Heart left ventricle (tissue), 13 donors: ENCODE measurements around the gene G6PC1.
"Not testable (repeated sequence)": the region's sequence is repeated elsewhere in the genome, so short reads cannot be mapped to it uniquely, and the experiment has no call there.

Experiments used
- POLR2A ChIP-seq, 2 donors: fragments of 450-650 bp; IDR thresholded peaks; one replicate each; pipeline ENCODE4 v1.6.1; 2017; ENCODE audit warnings: antibody characterized with exemption in 2 of 2, mild to moderate bottlenecking in 2 of 2, moderate library complexity in 2 of 2
- TF ChIP-seq, protein P1 (sequence below), 12 donors: fragments of 200-600 bp; sonication (generic) in 4 of 12; IDR thresholded peaks; one replicate each; pipeline versions ENCODE4 v1.5.0 to v1.8.0; 2018 to 2022; ENCODE audit warnings: antibody characterized with exemption in 12 of 12, mild to moderate bottlenecking in 5 of 12
- donor health status: ischemic (EF 13 %, LVEDD 7.1; RV severe dilation, severe dysfunction).
- donor health status: DM: no; HTN: yes; CAD: no.
- donor health status: DM: no; HTN: no; CAD: no.
- donor health status: ischemic (EF 25% LVEDD 6.9; RV normal size, moderate dysfunction).
- donor health status: ischemic (EF 25% LVEDD 5.7; RV mildly dilated, moderate dysfunction).
- donor health status: ischemic (EF 35%, LVEDD 5.7; RV mildly dilated, moderate dysfunction).
- donor health status: nonischemic (EF 11% LVEDD 7.7; RV severe dilation, severe dysfunction).
- donor health status: DM: yes; HTN: yes; CAD: no.
- donor health status: PGD.
- donor health status: ischemic (EF 29% LVEDD 5.4; RV normal size, mild dysfunction).
- donor health status: nonischemic (EF 23%, LVEDD 6.1; RV moderate dilation, normal function).

DNA sequence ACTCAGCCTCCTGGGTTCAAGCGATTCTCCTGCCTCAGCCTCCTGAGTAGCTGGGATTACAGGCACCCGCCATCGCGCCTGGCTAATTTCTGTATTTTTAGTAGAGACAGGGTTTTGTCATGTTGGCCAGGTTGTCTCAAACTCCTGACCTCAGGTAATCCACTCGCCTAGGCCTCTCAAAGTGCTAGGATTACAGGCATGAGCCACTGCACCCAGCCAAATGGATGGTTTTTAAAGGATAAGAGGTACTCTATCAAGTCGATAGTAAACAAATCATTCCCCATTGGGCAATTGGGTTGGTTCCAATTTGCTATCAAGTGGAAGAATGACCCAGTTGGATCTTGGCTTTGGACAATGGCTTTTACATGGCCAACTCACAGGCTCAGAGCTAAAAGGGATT, 18.9 kb upstream of the G6PC1 start:
- TF ChIP-seq, protein P1, sequence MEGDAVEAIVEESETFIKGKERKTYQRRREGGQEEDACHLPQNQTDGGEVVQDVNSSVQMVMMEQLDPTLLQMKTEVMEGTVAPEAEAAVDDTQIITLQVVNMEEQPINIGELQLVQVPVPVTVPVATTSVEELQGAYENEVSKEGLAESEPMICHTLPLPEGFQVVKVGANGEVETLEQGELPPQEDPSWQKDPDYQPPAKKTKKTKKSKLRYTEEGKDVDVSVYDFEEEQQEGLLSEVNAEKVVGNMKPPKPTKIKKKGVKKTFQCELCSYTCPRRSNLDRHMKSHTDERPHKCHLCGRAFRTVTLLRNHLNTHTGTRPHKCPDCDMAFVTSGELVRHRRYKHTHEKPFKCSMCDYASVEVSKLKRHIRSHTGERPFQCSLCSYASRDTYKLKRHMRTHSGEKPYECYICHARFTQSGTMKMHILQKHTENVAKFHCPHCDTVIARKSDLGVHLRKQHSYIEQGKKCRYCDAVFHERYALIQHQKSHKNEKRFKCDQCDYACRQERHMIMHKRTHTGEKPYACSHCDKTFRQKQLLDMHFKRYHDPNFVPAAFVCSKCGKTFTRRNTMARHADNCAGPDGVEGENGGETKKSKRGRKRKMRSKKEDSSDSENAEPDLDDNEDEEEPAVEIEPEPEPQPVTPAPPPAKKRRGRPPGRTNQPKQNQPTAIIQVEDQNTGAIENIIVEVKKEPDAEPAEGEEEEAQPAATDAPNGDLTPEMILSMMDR (IDR thresholded peaks at IDR 0.05), result not testable (repeated sequence)
- not testable (repeated sequence) for TF ChIP-seq POLR2A (IDR thresholded peaks at IDR 0.05)
